ENCODE results near the gene TRIM66.

The TRIM66 gene

GRCh38 chr11:8713760-8714454, 31.4 kb upstream of the TRIM66 start:
- no peak for DNase-seq (ENCODE audit: low spot score)

- no peak for DNase-seq (ENCODE audit: low spot score)
These were observed 30.0 kb upstream of the TRIM66 start for GRCh38 chr11:8712506-8712905.

- no peak for DNase-seq (ENCODE audit: low spot score)
These were observed 29.5 kb upstream of the TRIM66 start for GRCh38 chr11:8711895-8712442.

GRCh38 chr11:8709777-8710176, 27.3 kb upstream of the TRIM66 start:
- no peak for DNase-seq (ENCODE audit: low spot score)

GRCh38 chr11:8709002-8709672, 26.7 kb upstream of the TRIM66 start:
- DNase-seq (ENCODE audit: low spot score), result no peak

- no peak for DNase-seq (ENCODE audit: low spot score)
These were observed 25.2 kb upstream of the TRIM66 start for GRCh38 chr11:8707541-8708191.

- DNase-seq (ENCODE audit: low spot score), result no peak
These were observed 24.4 kb upstream of the TRIM66 start for GRCh38 chr11:8706673-8707432.

- no peak for DNase-seq (ENCODE audit: low spot score)
These were observed 22.7 kb upstream of the TRIM66 start for GRCh38 chr11:8705146-8705545.

GRCh38 chr11:8704136-8704535, 21.7 kb upstream of the TRIM66 start:
- DNase-seq (ENCODE audit: low spot score), result no peak

- no peak for DNase-seq (ENCODE audit: low spot score)
These were observed 20.1 kb upstream of the TRIM66 start for GRCh38 chr11:8702598-8702915.

GRCh38 chr11:8701891-8702597, 19.6 kb upstream of the TRIM66 start:
- no peak for DNase-seq (ENCODE audit: low spot score)

GRCh38 chr11:8699903-8700302, 17.4 kb upstream of the TRIM66 start:
- DNase-seq (ENCODE audit: low spot score), result no peak

GRCh38 chr11:8698917-8699441, 16.5 kb upstream of the TRIM66 start:
- no peak for DNase-seq (ENCODE audit: low spot score)

GRCh38 chr11:8698379-8698851, 15.9 kb upstream of the TRIM66 start:
- DNase-seq (ENCODE audit: low spot score), result no peak

- no peak for DNase-seq (ENCODE audit: low spot score)
These were observed 14.6 kb upstream of the TRIM66 start for GRCh38 chr11:8697054-8697453.

GRCh38 chr11:8694137-8694536, 11.7 kb upstream of the TRIM66 start:
- no peak for DNase-seq (ENCODE audit: low spot score)

GRCh38 chr11:8693555-8693954, 11.1 kb upstream of the TRIM66 start:
- DNase-seq (ENCODE audit: low spot score), result no peak

GRCh38 chr11:8693010-8693551, 10.6 kb upstream of the TRIM66 start:
- DNase-seq (ENCODE audit: low spot score), result no peak

- no peak for DNase-seq (ENCODE audit: low spot score)
These were observed 10.0 kb upstream of the TRIM66 start for GRCh38 chr11:8692417-8692816.

GRCh38 chr11:8691601-8692000, 9.1 kb upstream of the TRIM66 start:
- no peak for DNase-seq (ENCODE audit: low spot score)
